Prostate gland (tissue), 2 donors: ENCODE measurements around the gene TMEM132A.

ENCODE experiments used
- CTCF ChIP-seq, 4 experiments: fragments of 200-600 bp in 2 of 4; fragments of 450-650 bp in 2 of 4; sonication (generic) in 2 of 4; IDR thresholded peaks; 1 replicate in 3 of 4; 2 replicates in 1 of 4; pipeline ENCODE4 v1.5.1; 2016 to 2019; ENCODE audit warnings: antibody characterized with exemption in 4 of 4, mild to moderate bottlenecking in 2 of 4, moderate library complexity in 2 of 4
- POLR2AphosphoS5 ChIP-seq: sonication (generic); formaldehyde crosslinking; IDR thresholded peaks from one replicate; pipeline ENCODE4 v1.6.1; 2017; ENCODE audit warnings: antibody characterized with exemption

GRCh38 chr11:60923326-60923725 is 934 bp upstream of the TMEM132A start:
- TF ChIP-seq POLR2AphosphoS5 = no peak
- no peak for TF ChIP-seq CTCF (IDR thresholded peaks at IDR 0.05)
